H1 (cell line): ENCODE results near the gene MRPS5. TPM values are rescaled to one million over a fixed set of nuclear protein-coding genes. Genes with fewer than 3 reads are reported as not detected.

ENCODE experiments used
- ASH2L ChIP-seq: fragments of 200-600, 300-600 bp; sonication (generic); IDR thresholded peaks from one replicate; pipeline ENCODE4 v1.7.1; 2017; ENCODE audit warnings: low read length
- CBX8 ChIP-seq: fragments of 300-800, 300-1000 bp; sonication (generic); IDR thresholded peaks from 2 replicates; pipeline ENCODE4 v1.7.1; 2016; ENCODE audit warnings: low read depth, low read length, borderline replicate concordance
- CHD2 ChIP-seq: IDR thresholded peaks from 2 replicates; pipeline ENCODE4 v1.6.1; 2012; ENCODE audit warnings: low read length, improper control_type of control experiment
- KDM5A ChIP-seq: fragments of 200-600 bp; IDR thresholded peaks from 2 replicates; pipeline ENCODE4 v1.7.1; 2012; ENCODE audit warnings: mild to moderate bottlenecking, low read length, inconsistent platforms, mixed read lengths
- PHF8 ChIP-seq: fragments of 200-600 bp; sonication (generic); conservative IDR thresholded peaks from 2 replicates; pipeline ENCODE4 v1.7.1; 2012; ENCODE audit warnings: low read depth, mild to moderate bottlenecking, inconsistent platforms, low read length, moderate library complexity
- SIRT6 ChIP-seq: IDR thresholded peaks from one replicate; pipeline ENCODE4 v1.7.1; 2012; ENCODE audit warnings: low read length, inconsistent platforms
- ZNF274 ChIP-seq: IDR thresholded peaks from 2 replicates; pipeline ENCODE4 v1.7.0; 2012; ENCODE audit warnings: low read length, borderline replicate concordance; ENCODE audit errors: extremely low read depth
- polyA plus RNA-seq, 7 experiments: library from polyadenylated mRNA; depleted of rRNA in 3 of 7; stranded (reverse) in 5 of 7; unstranded in 2 of 7; fragments of >200 nt in 5 of 7; fragments of 200-250 nt in 2 of 7; gene quantifications; 1 replicate in 5 of 7; 2 replicates in 1 of 7; 4 replicates in 1 of 7; pipeline versions ENCODE4 v1.2.1 to v1.2.3, GENCODE V29; 2011 to 2013; ENCODE audit warnings: missing spikeins in 2 of 7, mixed read lengths in 2 of 7
- total RNA-seq: library from RNA; stranded (reverse); fragmentation: NEBNext Ultra II Directional; extraction: Animal tissue kit (Norgen Biotek cat#: 25700); gene quantifications from 2 replicates; pipeline ENCODE4 v1.2.1, GENCODE V29; 2021

Gene MRPS5
- total and polyA plus RNA-seq, 2 of the 8 experiments (the other 6 are each of a cell fraction or from before 2014, with no cell fraction given) = 36.7 to 53.0 TPM

- TF ChIP-seq SIRT6 (no peak), ZNF274 (no peak), CBX8 (no peak), CHD2 (no peak), PHF8 (no peak), KDM5A (no peak), ASH2L (no peak)
- TF ChIP-seq, all 59 proteins: peak for 0
These were observed 78.9 kb downstream of the MRPS5 start (continued) for GRCh38 chr2:95042472-95043271.
